Thyroid gland (tissue), 4 donors: ENCODE results near the gene SPPL2A.

Experiments
- POLR2A ChIP-seq, 2 donors: fragments of 450-650 bp; IDR thresholded peaks; one replicate each; pipeline ENCODE4 v1.6.1; 2017; ENCODE audit warnings: antibody characterized with exemption in 2 of 2, mild to moderate bottlenecking in 2 of 2, moderate library complexity in 1 of 2
- TF ChIP-seq, protein P1 (sequence below), 6 experiments: fragments of 200-600 bp in 3 of 6; fragments of 450-650 bp in 3 of 6; sonication (generic) in 3 of 6; IDR thresholded peaks; one replicate each; pipeline ENCODE4 v1.5.1; 2016 to 2019; ENCODE audit warnings: antibody characterized with exemption in 6 of 6, mild to moderate bottlenecking in 2 of 6, inconsistent platforms in 1 of 6, moderate library complexity in 1 of 6

GRCh38 chr15:50707878-50708427, 57.6 kb downstream of the SPPL2A start:
- TF ChIP-seq, protein P1, sequence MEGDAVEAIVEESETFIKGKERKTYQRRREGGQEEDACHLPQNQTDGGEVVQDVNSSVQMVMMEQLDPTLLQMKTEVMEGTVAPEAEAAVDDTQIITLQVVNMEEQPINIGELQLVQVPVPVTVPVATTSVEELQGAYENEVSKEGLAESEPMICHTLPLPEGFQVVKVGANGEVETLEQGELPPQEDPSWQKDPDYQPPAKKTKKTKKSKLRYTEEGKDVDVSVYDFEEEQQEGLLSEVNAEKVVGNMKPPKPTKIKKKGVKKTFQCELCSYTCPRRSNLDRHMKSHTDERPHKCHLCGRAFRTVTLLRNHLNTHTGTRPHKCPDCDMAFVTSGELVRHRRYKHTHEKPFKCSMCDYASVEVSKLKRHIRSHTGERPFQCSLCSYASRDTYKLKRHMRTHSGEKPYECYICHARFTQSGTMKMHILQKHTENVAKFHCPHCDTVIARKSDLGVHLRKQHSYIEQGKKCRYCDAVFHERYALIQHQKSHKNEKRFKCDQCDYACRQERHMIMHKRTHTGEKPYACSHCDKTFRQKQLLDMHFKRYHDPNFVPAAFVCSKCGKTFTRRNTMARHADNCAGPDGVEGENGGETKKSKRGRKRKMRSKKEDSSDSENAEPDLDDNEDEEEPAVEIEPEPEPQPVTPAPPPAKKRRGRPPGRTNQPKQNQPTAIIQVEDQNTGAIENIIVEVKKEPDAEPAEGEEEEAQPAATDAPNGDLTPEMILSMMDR (IDR thresholded peaks at IDR 0.05) = no peak
- TF ChIP-seq POLR2A (IDR thresholded peaks at IDR 0.05) = no peak
